ENCODE measurements around the gene RBM20. TPM values are rescaled to one million over a fixed set of nuclear protein-coding genes. Genes with fewer than 3 reads are reported as not detected.

Gene RBM20
- total RNA-seq, 1 experiment from 2014 or later, result 0.10 TPM

- TF ChIP-seq TCF7L2 (IDR thresholded peaks at IDR 0.05; ENCODE audit: low read depth, low read length), result no peak
- TF ChIP-seq POLR2AphosphoS5 (IDR thresholded peaks at IDR 0.05; ENCODE audit: low read depth, low read length), result no peak
- no peak for TF ChIP-seq SIN3A (IDR thresholded peaks at IDR 0.05; ENCODE audit: borderline replicate concordance, insufficient read depth, low read depth, low read length)
- TF ChIP-seq REST (IDR thresholded peaks at IDR 0.05; ENCODE audit: insufficient read depth in 1 of 2, low read depth in 2 of 2, low read length in 1 of 2), result no peak
- no peak for TF ChIP-seq CTCF (IDR thresholded peaks at IDR 0.05)
- no peaks in the 10 kb centered on the region for H3K4me1 ChIP-seq (ENCODE audit: control insufficient read depth, insufficient read depth, low read length)
- in situ Hi-C loops (cut with HindIII; ENCODE audit: low pct_unique_long_range_greater_than_20kb, low sequenced_read_pairs), result no loop called here
- no peaks in the 10 kb centered on the region; the same call in 1 of the 2 replicates for H3K27me3 ChIP-seq (ENCODE audit: control insufficient read depth, insufficient read depth, low read length)
- no peak for ATAC-seq
- H3K4me3 ChIP-seq (ENCODE audit: low read depth in 2 of 2, low read length in 2 of 2), result no peak overlapping the region
- H3K27ac ChIP-seq (ENCODE audit: low read length), result no peak overlapping the region
- no peak for DNase-seq (ENCODE audit: low read depth, low spot score)
- no peaks in the 10 kb centered on the region for H3K9me3 ChIP-seq (ENCODE audit: control insufficient read depth, insufficient read depth, low read depth, low read length)
- H3K36me3 ChIP-seq (ENCODE audit: control insufficient read depth, insufficient read depth, low read length), result no peaks in the 10 kb centered on the region
- POLR2A ChIA-PET, result no interaction called here
- BruUV-seq (replicated peaks), result no TSS peak
- CTCF ChIA-PET, result no interaction called here
- intact Hi-C loops (cut with micrococcal nuclease; ENCODE audit: unreplicated experiment), result no loop called here
These were observed 176.2 kb downstream of the RBM20 start for GRCh38 chr10:110820321-110820814.

GRCh38 chr10:110821508-110821907 lies 177.4 kb downstream of the RBM20 start:
- Histone ChIP-seq H3K36me3 (ENCODE audit: control insufficient read depth, insufficient read depth, low read length) (no peaks in the 10 kb centered on the region), H3K4me1 (ENCODE audit: control insufficient read depth, insufficient read depth, low read length) (no peaks in the 10 kb centered on the region), H3K27ac (ENCODE audit: low read length) (no peak overlapping the region), H3K27me3 (ENCODE audit: control insufficient read depth, insufficient read depth, low read length) (peaks cover 3% of the 10 kb centered on the region), H3K9me3 (ENCODE audit: control insufficient read depth, insufficient read depth, low read depth, low read length) (no peaks in the 10 kb centered on the region), H3K4me3 (ENCODE audit: low read depth in 2 of 2, low read length in 2 of 2) (no peak overlapping the region)
- ChIA-PET POLR2A (no interaction called here), CTCF (no interaction called here)
- no TSS peak for BruUV-seq (replicated peaks)
- in situ Hi-C loops (cut with HindIII; ENCODE audit: low pct_unique_long_range_greater_than_20kb, low sequenced_read_pairs) (no loop called here), intact Hi-C loops (cut with micrococcal nuclease; ENCODE audit: unreplicated experiment) (no loop called here)
- TF ChIP-seq REST (IDR thresholded peaks at IDR 0.05; ENCODE audit: insufficient read depth in 1 of 2, low read depth in 2 of 2, low read length in 1 of 2), result no peak
- TF ChIP-seq SIN3A (IDR thresholded peaks at IDR 0.05; ENCODE audit: borderline replicate concordance, insufficient read depth, low read depth, low read length), result no peak
- no peak for TF ChIP-seq POLR2AphosphoS5 (IDR thresholded peaks at IDR 0.05; ENCODE audit: low read depth, low read length)
- TF ChIP-seq CTCF (IDR thresholded peaks at IDR 0.05), result no peak
- TF ChIP-seq TCF7L2 (IDR thresholded peaks at IDR 0.05; ENCODE audit: low read depth, low read length), result no peak
- DNase-seq (ENCODE audit: low read depth, low spot score) (no peak), ATAC-seq (no peak)

Measured in Panc1 (cell line).